Endothelial cell of hepatic sinusoid (primary cell): ENCODE data around the gene SPTLC3.

Experiments
- in situ Hi-C: cut with HindIII; loops from 2 replicates; pipeline ENCODE4 v1.10.0; 2017; ENCODE audit warnings: low sequenced_read_pairs

The SPTLC3 gene

DNA sequence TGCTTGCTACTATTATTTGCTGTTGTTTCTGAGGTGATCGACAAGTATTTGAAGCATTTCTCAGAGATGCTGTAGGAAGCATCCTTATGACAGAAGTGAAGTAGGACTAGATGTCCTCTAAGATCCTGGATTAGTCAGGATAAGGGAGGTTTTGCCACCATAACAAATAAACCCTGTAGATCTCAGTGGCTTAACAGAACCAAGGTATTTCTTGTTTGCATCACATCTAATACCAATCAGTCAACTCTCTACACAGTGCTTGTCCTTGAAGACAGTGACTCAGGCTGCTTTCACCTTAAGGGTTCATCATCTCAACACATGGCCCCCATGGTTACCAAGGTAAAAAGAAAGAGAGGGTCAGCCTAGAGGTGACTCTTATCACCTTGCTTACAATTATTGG lies 119.4 kb downstream of the SPTLC3 start:
- in situ Hi-C loops, result loop anchor here (5.0 kb wide), 1 partner anchor 99 kb away; no protein-coding TSS in a partner anchor

DNA sequence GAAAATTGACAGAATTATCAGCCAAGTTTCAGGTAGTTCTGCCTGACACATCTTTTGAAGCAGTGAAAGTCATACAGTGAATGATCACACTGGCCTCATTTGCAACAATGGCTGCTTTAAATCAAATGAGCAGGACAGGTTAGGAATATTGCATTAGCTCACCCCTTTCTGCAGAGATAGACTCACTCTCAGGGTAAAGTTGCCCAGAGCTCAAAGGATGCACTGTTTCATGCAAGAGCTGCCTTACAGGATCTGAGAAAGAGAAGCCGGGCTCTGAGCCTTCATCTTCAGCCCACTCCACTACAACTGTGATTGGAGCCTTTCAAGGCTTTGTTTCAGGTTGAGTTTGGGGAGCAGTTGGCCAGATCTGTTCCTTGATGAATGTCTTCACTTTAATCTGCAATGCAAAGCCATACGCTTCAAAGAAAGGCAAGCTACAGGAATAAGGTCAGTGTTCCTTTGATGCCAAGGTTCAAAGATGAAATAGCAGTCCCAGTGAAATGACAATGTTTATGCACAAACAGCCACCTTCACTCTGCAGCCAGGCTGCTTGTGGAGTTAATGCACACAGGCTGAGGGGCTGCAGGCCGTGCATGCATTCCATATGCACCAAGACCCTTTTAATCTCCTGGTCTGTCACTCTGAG lies 121.4 kb downstream of the SPTLC3 start:
- in situ Hi-C loops, result no loop called here

DNA sequence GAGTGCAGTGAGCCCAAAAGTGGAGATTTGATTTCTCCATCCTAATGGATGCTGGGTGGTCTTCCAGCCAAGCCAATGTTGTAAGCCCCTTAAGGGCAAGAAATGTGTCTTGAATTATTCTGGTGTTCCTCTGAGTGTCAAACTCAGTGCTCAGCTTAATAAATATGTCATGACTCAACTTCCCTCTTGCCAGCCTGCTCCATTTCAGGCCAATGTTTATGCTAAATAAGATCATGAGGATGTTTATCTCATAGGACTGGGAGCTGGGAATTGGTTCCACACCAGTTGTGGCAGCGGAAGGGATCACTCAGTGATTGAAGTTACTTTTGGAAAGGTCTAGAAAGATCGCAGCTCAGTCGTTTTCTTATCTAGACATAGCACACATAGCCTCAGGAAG lies 121.9 kb downstream of the SPTLC3 start:
- in situ Hi-C loops, result no loop called here

DNA sequence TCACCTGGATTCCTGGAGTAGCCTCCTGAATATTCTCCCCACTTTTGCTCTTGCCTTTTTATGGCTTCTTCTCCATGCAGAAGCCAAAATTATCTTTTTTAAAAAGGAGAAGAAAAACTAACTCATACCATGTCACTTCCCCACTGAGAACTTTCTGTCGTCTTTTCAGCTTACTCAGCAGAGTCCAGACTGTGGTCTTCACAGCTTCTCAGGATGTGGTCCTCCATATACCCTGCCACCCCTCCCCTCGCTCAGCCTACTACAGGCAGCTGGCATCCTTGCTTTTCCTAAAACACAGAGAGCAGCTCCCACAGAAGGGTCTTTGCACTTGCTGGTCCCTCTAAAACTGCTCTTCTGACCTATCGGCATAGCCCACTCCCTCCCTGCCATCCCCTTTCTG lies 122.9 kb downstream of the SPTLC3 start:
- in situ Hi-C loops, result no loop called here

DNA sequence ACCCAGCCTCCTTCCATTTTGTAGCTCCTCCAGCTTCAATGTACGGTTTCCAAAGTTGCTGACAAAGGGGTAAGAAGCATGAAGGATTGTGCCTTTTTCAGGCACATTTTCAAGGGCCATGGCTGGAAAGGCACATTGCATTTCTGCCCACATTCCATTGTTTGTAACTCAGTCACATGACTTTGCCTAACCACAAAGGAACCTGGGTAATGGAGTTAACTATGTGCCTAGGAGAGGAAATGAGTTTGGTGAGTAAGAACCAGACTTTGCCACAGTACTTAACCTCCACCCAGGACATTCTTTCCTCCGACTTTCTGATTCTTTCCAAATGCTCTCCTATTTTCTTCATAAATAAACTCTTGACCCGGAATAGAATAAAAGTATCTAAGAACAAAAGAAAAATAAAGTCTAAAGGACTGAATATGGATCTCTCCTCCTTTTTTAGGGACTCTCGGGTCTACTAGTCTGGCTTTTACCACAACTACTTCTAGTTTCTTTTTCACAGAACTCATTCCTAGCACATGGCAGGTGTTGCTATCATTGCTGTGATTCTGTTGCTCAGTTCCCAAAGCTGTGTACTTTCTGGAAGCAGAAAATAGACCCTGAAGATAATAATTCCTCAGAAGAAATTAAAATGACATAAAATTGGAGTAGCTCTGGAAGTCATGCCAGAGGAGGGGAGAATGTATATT lies 130.8 kb downstream of the SPTLC3 start:
- in situ Hi-C loops, result no loop called here

DNA sequence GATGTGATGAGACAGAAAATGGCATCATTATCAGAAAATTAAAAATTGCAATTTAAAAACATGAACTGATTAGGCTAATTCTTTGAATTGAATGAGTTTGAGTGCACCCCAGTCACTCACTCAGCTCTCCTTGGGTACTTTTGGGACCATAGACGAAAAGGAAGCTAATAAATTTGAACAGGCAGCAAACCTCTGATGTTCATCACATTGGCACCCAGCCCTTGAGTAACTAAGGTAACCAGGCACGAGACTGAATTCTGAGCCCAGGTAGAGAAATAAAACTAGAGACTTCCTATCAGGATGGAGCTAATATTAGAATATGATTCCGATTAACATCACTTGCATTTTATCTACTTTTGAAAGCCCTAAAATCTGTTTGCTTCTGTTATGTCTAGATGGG lies 131.4 kb downstream of the SPTLC3 start:
- in situ Hi-C loops, result no loop called here

DNA sequence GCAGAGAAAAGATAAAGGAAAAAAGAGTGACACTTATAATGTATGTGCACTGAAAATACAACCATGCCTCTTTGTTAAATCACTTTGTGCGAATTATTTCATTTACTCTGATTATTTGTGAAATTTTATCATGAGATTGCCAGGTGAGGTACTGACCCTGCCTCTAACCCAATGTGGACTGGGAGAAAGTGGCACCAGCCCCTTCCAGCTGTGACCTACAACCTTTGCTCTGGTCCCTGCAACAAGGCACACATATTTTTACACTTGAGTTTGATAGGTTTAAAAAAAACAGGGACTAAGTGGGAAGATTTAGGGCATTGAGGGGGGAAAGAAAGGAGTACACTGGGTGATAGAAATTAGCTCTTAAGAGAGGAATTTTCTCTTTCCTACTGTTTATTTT lies 132.0 kb downstream of the SPTLC3 start:
- in situ Hi-C loops, result no loop called here

DNA sequence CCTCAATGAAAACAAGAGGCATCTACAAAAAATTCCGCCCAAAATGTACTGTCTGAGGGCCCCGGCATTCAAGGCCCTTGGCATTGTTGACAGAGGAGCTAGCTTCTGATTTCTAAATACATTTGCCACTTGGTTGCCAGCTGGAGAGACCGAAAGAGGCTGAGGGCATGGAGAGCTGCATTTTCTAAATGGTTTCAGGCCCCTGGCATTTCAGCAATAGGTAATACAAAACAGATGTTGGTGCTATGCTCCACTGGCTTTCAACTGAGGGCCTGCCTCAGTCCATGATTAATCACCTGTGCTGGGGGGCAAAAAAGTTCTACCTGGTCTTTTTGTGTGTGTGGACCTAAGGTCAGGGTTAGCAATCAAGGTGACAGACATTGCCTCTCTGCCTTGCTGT lies 132.8 kb downstream of the SPTLC3 start:
- in situ Hi-C loops, result no loop called here

DNA sequence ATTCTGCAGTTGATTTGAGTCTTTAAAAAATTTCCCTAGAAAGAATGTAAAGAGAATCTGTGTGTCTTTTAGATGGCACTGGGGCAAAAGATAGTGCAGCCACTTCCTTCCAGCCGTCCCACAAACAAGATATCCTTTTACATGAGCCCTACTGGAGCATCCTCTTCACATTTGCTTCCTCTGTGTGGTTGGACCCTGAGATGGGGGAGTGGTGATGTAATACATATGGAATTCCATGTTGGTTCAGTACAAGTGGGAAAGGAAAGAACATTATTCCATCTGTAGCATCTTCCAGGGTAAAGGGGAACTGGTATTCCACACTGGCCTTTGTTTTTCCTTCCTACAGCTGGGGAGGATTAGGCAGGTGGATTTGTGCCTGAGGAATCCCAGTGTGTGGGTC lies 133.4 kb downstream of the SPTLC3 start:
- in situ Hi-C loops, result no loop called here

DNA sequence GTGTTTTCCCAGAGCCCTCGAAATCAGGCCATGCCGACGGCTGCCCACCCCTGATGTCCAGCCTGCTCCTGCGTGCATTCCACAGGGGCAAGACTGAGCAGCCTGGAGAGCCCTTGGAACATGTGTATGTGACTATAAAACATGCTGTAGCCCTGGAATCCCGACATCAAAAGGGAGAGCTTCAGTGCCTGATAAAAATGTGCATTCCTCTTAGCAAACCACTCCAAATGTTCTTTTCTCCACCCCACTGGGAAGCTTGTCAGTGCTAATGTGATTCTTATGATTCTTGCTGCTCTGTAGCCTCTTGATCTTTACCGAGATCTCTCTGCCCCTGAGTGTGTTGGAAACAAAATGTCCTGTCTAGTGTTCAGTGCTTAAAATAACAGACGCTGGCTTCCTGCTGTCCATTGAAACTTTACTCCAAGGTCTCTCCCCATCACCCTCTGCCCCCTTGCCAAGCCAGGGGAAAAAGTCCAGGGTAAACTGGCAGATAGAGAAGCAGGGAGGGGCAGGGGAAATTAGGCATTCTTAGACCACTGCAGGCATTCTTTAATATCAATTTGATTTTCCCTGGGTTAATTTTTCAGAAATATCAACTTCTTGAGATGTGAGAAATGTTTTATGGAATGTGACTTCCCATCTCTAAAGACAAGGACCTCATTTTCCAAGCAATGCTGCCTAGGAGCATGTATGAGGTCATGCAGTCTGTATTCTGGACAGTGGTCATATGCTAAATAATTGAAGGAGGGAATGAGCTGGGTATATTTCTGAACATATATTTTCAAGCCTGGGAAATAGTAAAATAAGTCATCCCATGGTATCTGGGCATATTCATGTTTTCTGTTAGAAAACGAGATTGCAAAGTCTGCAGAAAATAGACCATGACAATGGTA lies 138.5 kb downstream of the SPTLC3 start:
- in situ Hi-C loops, result no loop called here

DNA sequence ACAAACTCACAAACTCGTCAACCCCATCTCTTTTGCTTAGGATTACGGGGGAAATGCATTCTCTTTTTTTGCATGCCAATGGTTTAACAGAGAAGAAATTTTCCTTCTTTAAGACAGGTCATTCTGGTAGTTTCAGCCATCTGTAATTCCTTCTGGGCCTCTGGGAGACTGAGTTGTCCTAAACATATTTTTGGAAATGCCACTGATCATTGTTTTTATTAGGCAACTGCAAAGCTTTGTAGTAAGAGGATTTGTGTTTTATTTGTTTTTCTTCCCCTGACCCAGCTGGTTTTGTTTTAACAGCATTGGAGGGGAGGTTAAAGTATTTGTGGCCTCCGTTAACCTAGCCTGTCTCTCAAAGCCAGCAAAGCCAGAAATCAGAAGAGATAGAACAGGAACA lies 139.2 kb downstream of the SPTLC3 start:
- in situ Hi-C loops, result no loop called here

DNA sequence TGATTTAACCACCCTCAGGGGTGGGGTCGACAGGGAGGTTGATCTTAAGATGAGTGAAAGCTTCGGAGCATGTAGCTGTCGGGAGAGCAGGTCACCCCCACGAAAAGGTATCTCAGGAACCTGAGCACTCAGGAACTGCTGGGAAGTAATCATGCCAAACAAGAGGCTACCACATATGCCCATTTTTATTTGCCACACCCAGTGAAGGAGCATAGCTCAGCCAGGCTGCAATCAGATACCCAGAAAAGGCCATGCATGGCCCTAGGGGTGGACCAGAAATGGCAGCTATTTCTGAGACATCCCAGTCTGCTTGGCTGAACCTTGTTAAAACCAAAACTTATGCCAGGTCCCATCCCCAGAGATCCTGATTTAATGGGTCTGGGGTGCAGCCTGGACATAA lies 139.6 kb downstream of the SPTLC3 start:
- in situ Hi-C loops, result no loop called here

DNA sequence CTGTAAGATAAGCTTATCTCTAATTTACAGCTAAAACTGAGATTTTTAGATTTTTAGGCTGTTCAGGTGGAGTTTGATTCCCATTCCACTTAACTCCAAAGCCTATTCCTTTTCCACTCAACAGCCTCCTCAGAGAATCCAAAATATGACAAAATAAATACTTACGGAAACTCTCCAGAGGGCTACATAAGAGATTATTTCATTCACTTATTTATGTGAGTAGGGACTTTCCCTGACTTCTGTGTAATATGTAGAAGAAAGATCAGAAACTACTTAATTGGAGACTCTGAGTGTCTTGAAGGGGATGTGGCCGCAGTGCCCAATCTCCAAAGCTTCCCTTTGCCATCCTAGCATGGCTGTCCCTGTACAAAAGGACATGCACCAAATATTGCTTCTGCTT lies 140.2 kb downstream of the SPTLC3 start:
- in situ Hi-C loops, result no loop called here

DNA sequence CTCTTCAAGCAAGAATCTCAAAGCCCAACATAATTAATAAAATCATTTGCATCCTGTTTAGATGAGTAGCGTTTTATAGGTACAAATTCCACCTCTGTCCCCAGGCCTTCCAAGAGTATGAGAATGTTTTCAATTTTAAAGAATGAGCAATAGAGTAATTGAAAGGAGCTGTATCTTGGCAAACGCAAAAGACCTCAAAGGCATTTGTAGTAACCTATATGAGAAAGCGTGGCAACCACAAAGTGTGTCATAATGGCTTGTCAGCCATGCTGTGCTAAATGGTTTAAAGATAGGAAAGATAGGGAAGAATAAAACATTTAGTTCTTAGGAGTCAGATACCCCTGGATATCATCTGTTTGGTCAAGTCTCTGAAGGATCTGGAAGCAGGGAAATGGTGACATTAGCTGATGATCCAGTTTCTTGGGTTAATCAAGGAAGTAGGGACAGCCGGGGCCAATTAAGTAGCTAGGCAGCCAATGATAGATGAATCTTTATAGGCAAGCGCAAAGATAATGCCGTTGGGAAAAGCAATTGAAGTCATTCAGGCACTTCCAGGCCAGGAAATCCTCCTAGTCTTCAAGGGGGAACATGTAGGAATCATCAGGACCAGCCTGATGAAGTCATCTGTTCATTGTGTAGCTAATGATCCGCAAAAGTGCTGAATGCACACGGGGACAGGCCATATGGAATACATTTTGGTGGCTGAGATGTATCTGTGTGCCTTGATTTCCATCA lies 140.8 kb downstream of the SPTLC3 start:
- in situ Hi-C loops, result no loop called here

DNA sequence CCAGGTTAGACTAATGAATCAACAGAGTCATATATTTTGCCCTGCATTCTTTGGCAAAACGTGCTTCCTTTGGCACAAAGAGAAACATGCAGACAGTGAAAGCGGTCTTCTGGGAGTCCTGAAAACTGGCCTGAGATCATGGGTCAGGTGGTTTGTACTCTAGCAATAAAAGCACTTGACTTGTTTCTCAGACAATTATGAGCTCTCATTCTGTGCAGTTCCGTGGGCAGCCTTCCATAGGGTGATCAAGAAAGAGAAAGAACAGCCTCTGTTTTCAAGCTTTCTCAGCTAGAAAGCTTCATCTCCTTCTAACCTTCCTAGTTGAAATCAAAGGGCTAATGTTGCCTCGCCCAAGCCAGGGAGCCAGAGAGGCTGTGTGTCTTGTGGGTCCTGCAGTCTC lies 149.6 kb downstream of the SPTLC3 start:
- in situ Hi-C loops, result no loop called here

DNA sequence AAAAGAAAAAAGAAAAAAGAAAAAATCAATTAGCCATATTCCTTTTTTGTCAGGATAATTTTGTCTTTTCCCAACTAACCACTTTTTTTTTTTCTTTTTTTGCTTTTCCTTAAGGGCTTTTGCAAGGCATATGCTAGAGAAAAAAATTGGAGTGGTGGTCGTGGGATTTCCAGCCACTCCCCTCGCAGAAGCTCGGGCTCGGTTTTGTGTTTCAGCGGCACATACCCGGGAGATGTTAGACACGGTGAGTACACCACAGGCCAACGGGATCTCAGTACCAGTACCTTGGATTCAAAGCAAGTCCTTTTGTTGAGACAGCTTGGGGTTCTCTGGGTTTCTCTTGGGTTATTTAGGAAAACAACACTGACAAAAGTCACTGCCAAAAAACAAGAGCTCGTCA lies 151.1 kb downstream of the SPTLC3 start:
- in situ Hi-C loops, result no loop called here

DNA sequence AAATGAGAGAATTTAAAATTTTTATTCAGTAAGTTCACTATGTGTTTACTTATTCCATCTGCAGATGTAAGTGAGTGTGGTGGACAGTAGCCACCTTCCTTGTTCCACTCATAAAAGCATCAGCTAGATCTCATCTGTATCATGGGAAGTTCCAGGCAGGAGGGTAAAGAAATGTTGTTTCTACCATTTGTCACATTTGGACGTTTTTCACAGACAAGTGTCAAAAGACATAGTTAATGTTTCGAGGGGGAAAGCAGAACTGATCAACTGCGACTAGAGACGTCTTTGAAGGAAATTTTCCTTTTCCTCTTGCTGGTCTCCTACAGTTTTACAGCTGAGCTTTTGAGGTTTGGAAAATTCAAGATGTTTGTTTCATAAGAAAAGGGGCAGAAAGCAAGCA lies 156.4 kb downstream of the SPTLC3 start:
- in situ Hi-C loops, result no loop called here

DNA sequence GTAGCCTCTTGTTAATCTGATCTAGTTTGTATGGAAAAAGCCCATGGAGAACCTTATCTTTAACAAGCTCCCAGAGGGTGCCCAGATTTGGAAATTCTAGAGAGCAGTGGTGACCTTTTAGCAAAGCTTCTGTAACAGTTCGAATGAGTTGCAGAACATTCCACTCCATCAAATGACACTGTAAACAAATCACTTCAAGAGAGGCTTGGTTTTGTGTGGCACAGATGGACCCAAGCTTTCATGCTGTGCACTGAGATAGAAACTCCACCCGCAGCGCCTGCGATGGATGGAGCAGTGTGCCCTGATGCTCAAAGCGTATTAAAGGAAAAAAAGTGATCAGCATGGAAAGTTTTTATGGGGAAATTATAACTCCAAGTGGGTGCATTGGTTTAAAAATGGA lies 157.2 kb downstream of the SPTLC3 start:
- in situ Hi-C loops, result no loop called here

DNA sequence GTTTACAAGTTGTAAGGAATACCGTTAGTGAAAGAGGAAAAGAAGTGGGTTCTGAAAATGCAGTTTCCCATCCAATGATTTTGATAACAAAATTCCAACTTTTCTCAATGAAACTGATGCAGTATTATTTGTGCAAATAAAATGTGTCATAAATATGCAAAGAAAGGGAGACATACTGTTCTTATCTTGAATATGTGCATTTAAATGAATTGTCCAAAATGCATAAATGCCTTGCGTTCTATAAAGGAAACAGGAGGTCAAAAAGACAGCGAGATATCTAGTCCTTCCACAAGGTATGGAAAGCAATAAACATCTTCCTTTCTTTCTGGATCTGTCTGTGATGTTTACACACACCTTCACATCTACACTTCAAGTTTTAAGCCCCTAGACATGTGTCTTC lies 157.7 kb downstream of the SPTLC3 start:
- in situ Hi-C loops, result no loop called here

DNA sequence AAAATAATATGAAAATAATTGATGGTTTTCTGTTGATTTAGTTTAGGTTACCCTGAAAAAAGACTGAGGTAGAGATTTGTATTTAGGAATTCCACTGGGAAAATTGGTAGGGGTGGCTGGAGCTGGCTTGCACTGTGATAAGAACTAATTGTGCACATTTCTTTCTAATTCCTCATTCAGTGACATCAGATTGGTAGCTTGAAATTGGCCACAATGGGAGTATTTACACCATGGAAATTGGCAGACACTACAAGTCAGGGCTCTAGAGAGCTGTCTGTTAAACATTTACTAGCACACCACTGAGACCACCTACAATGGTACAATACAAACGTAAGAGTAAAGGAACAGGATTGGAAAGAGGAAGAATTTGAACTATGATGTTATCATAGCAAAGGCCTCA lies 160.3 kb downstream of the SPTLC3 start:
- in situ Hi-C loops, result no loop called here

DNA sequence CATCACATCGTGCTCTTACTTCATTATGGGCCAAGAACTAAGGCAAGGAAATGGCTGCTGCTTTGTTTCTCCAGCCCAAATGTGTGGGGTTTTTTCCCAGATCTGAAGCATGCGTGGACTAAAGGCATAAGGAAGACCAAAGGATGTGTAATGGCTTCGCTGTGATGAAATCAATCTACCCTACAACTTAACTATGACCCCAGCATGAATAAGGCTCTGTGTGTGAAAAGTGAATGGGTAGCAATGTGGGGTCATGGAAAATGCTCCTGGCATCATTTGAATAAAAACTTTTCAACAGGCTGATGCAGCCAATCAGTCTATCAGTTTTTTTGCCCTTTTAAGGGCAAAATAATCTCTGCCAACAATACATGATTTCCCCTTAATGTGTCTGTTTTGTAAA lies 162.0 kb downstream of the SPTLC3 start:
- in situ Hi-C loops, result no loop called here
